CD4-positive, alpha-beta T cell (primary cell): ENCODE results near the gene EHD2. TPM values are rescaled to one million over a fixed set of nuclear protein-coding genes. Genes with fewer than 3 reads are reported as not detected.

Experiments used
- ATAC-seq: fragments of 200-7000 bp; cut with Tn5 transposase; one replicate; pipeline ENCODE4 v1.10.0; 2022; ENCODE audit warnings: mild to moderate bottlenecking; ENCODE audit not compliant: poor library complexity
- CTCF ChIA-PET: fragments of 350-600 bp; sonication (Branson Sonifier 250); formaldehyde crosslinking; loops from one replicate; lab custom pipeline; 2021; ENCODE audit warnings: antibody characterized with exemption, inconsistent platforms; lab: Charles Lee
- POLR2A ChIA-PET: fragments of 350-600 bp; sonication (Branson Sonifier 250); formaldehyde crosslinking; loops from one replicate; lab custom pipeline; 2021; ENCODE audit warnings: antibody characterized with exemption, inconsistent platforms; lab: Charles Lee
- DNase-seq, 14 experiments: peaks; one replicate each; pipeline ENCODE4 v3.0.0-alpha.2; 2013 to 2020; ENCODE audit warnings: mixed read lengths in 2 of 14
- H3K27ac ChIP-seq, 2 donors: one replicate each; pipeline versions ENCODE4 v1.5.1 to v1.7.0; 2013; ENCODE audit warnings: low read length in 2 of 2, low read depth in 1 of 2, mild to moderate bottlenecking in 1 of 2
- H3K27me3 ChIP-seq, 2 experiments: 1 replicate in 1 of 2; 2 replicates in 1 of 2; pipeline versions ENCODE4 v1.6.1 to v1.7.0; 2013; ENCODE audit warnings: low read length in 2 of 2, control low read depth in 1 of 2, mild to moderate bottlenecking in 1 of 2, moderate library complexity in 1 of 2; ENCODE audit not compliant: insufficient read depth in 2 of 2, control insufficient read depth in 1 of 2
- H3K36me3 ChIP-seq: one replicate; pipeline ENCODE4 v1.6.1; 2013; ENCODE audit warnings: low read length, control low read depth; ENCODE audit not compliant: insufficient read depth
- H3K4me1 ChIP-seq: one replicate; pipeline ENCODE4 v1.6.1; 2013; ENCODE audit warnings: low read length, control low read depth; ENCODE audit not compliant: insufficient read depth
- H3K4me3 ChIP-seq: one replicate; pipeline ENCODE4 v1.5.1; 2013; ENCODE audit warnings: mild to moderate bottlenecking, low read length, moderate library complexity
- H3K9me3 ChIP-seq, 2 experiments: 1 replicate in 1 of 2; 2 replicates in 1 of 2; pipeline versions ENCODE4 v1.6.1 to v1.7.0; 2013; ENCODE audit warnings: low read length in 2 of 2, mild to moderate bottlenecking in 2 of 2, control low read depth in 1 of 2, moderate library complexity in 1 of 2; ENCODE audit not compliant: control insufficient read depth in 1 of 2, insufficient read depth in 1 of 2
- H3K27ac Mint-ChIP-seq: one replicate; pipeline ENCODE4 v1.8.0; 2020; ENCODE audit warnings: mixed read lengths
- H3K27me3 Mint-ChIP-seq: one replicate; pipeline ENCODE4 v1.8.0; 2021; ENCODE audit warnings: mixed read lengths
- H3K36me3 Mint-ChIP-seq: one replicate; pipeline ENCODE4 v1.8.0; 2021; ENCODE audit warnings: low read depth, mixed read lengths
- H3K4me1 Mint-ChIP-seq: one replicate; pipeline ENCODE4 v1.8.0; 2021; ENCODE audit warnings: low read depth, mixed read lengths
- H3K4me3 Mint-ChIP-seq: one replicate; pipeline ENCODE4 v1.8.0; 2020; ENCODE audit warnings: mild to moderate bottlenecking, mixed read lengths
- H3K9me3 Mint-ChIP-seq: one replicate; pipeline ENCODE4 v1.8.0; 2020; ENCODE audit warnings: mixed read lengths
- CTCF ChIP-seq: fragments of 200-600 bp; IDR thresholded peaks from one replicate; pipeline ENCODE4 v1.8.0; 2022; ENCODE audit warnings: antibody characterized with exemption, mild to moderate bottlenecking
- intact Hi-C, 2 experiments: fragments of 100-400 bp; cut with DNase I in 1 of 2; cut with micrococcal nuclease in 1 of 2; formaldehyde crosslinking; loops; one replicate each; pipeline versions ENCODE4 v1.15.1 to v1.9.0; 2023 to 2025; cut with DNase I, micrococcal nuclease
- total RNA-seq, 174 experiments: library from RNA in 2 of 174; stranded (reverse) in 2 of 174; gene quantifications; one replicate each; pipeline ENCODE4 v1.2.3 and lab custom pipeline; 2021 to 2026

Gene EHD2
- total RNA-seq, 2 experiments from 2014 or later, result 0.16 TPM; not detected in 1

- H3K27ac ChIP-seq, result no peak overlapping the region
- Mint-ChIP-seq H3K27ac (no peak overlapping the region), H3K36me3 (peaks cover 42% of the 10 kb centered on the region), H3K4me1 (peaks cover 4% of the 10 kb centered on the region), H3K27me3 (no peaks in the 10 kb centered on the region), H3K9me3 (no peaks in the 10 kb centered on the region), H3K4me3 (no peak overlapping the region)
- no peak for TF ChIP-seq CTCF
- ChIA-PET POLR2A (no interaction called here), CTCF (no interaction called here)
- H3K4me1 ChIP-seq, result peaks cover 6% of the 10 kb centered on the region
- DNase-seq, result no peak
- no peaks in the 10 kb centered on the region for H3K27me3 ChIP-seq
- no peak overlapping the region for H3K4me3 ChIP-seq
- H3K9me3 ChIP-seq, result no peaks in the 10 kb centered on the region
- no peak for ATAC-seq
- H3K36me3 ChIP-seq, result peaks cover 43% of the 10 kb centered on the region
- intact Hi-C loops, result loop anchor here in 1 of 2 experiments (5.0 kb wide), 2 partner anchors 82 to 177 kb away; partner anchors contain the start of gene NAPA
Measured at GRCh38 chr19:47694466-47695273, 18.6 kb upstream of the EHD2 start.

- Mint-ChIP-seq H3K4me1 (peaks cover 4% of the 10 kb centered on the region), H3K9me3 (no peaks in the 10 kb centered on the region), H3K27me3 (no peaks in the 10 kb centered on the region), H3K27ac (no peak overlapping the region), H3K36me3 (peaks cover 46% of the 10 kb centered on the region), H3K4me3 (no peak overlapping the region)
- ATAC-seq (no peak), DNase-seq (no peak)
- Histone ChIP-seq H3K36me3 (peaks cover 53% of the 10 kb centered on the region), H3K27ac (no peak overlapping the region), H3K4me1 (peaks cover 6% of the 10 kb centered on the region), H3K4me3 (no peak overlapping the region), H3K9me3 (no peaks in the 10 kb centered on the region), H3K27me3 (no peaks in the 10 kb centered on the region)
- POLR2A ChIA-PET, result interaction anchor here (1.0 kb wide), 1 partner anchor 11 kb away, joined by 4 read pairs; no protein-coding TSS in a partner anchor
- intact Hi-C loops, result loop anchor here in 1 of 2 experiments (5.0 kb wide), 2 partner anchors 83 to 178 kb away; partner anchors contain the start of gene NAPA
- no peak for TF ChIP-seq CTCF
- CTCF ChIA-PET, result interaction anchor here (0.8 kb wide), 1 partner anchor 259 kb away, joined by 3 read pairs; no protein-coding TSS in a partner anchor
Measured at GRCh38 chr19:47695533-47696262, 17.5 kb upstream of the EHD2 start.

- POLR2A ChIA-PET, result no interaction called here
- no peak overlapping the region for H3K4me3 Mint-ChIP-seq
- no peaks in the 10 kb centered on the region for H3K9me3 ChIP-seq
- H3K27ac Mint-ChIP-seq, result no peak overlapping the region
- peaks cover 47% of the 10 kb centered on the region for H3K36me3 ChIP-seq
- DNase-seq (no peak), ATAC-seq (no peak)
- intact Hi-C loops, result loop anchor here in 1 of 2 experiments (5.0 kb wide), 2 partner anchors 84 to 179 kb away; partner anchors contain the start of gene NAPA
- H3K4me1 ChIP-seq, result peaks cover 6% of the 10 kb centered on the region
- no peaks in the 10 kb centered on the region for H3K9me3 Mint-ChIP-seq
- peaks cover 45% of the 10 kb centered on the region for H3K36me3 Mint-ChIP-seq
- no peak overlapping the region for H3K4me3 ChIP-seq
- H3K27ac ChIP-seq, result no peak overlapping the region
- TF ChIP-seq CTCF, result no peak
- peaks cover 4% of the 10 kb centered on the region for H3K4me1 Mint-ChIP-seq
- no peaks in the 10 kb centered on the region for H3K27me3 Mint-ChIP-seq
- CTCF ChIA-PET, result interaction anchor here (0.8 kb wide), 1 partner anchor 260 kb away, joined by 3 read pairs; no protein-coding TSS in a partner anchor
- no peaks in the 10 kb centered on the region for H3K27me3 ChIP-seq
Measured at GRCh38 chr19:47696635-47697034, 16.6 kb upstream of the EHD2 start.
